Activated T-helper 2 cell treated with anti-CD3 and anti-CD28 coated beads, Interferon-gamma antibody, Interleukin-2, Interleukin-4, amounts not matched to agents 10 μg/mL and 5 μg/mL and 100 μg/mL, durations not matched to agents 14 hours and 24 hours and 36 hours (primary cell): Measurements from ENCODE around the gene PLCH1. TPM values are rescaled to one million over a fixed set of nuclear protein-coding genes. Genes with fewer than 3 reads are reported as not detected.

Experiments
- DNase-seq: peaks from one replicate; pipeline ENCODE4 v3.0.0; 2021; ENCODE audit warnings: low spot score
- H3K27ac Mint-ChIP-seq: one replicate; pipeline ENCODE4 v1.8.0; 2021; ENCODE audit warnings: mixed read lengths
- H3K27me3 Mint-ChIP-seq: one replicate; pipeline ENCODE4 v1.8.0; 2021; ENCODE audit warnings: low read depth, mixed read lengths
- H3K36me3 Mint-ChIP-seq: one replicate; pipeline ENCODE4 v1.8.0; 2021; ENCODE audit warnings: low read depth, mixed read lengths
- H3K4me1 Mint-ChIP-seq: one replicate; pipeline ENCODE4 v1.8.0; 2021; ENCODE audit warnings: low read depth, mixed read lengths
- H3K4me3 Mint-ChIP-seq: one replicate; pipeline ENCODE4 v1.8.0; 2021; ENCODE audit warnings: low read depth, mild to moderate bottlenecking, moderate library complexity, mixed read lengths
- H3K9me3 Mint-ChIP-seq: one replicate; pipeline ENCODE4 v1.8.0; 2021; ENCODE audit warnings: mixed read lengths
- intact Hi-C: fragments of 100-400 bp; cut with micrococcal nuclease; formaldehyde crosslinking; loops from one replicate; pipeline ENCODE4 v1.15.1; 2023
- total RNA-seq: library from RNA; stranded (reverse); gene quantifications from 2 replicates; pipeline ENCODE4 v1.2.3, GENCODE V29; 2022

PLCH1 gene
- total RNA-seq, 1 donor from 2014 or later: 0.09 TPM

- DNase-seq: no peak
- Mint-ChIP-seq H3K36me3 (no peaks in the 10 kb centered on the region), H3K9me3 (no peaks in the 10 kb centered on the region), H3K4me3 (no peak overlapping the region), H3K27me3 (no peaks in the 10 kb centered on the region), H3K4me1 (no peaks in the 10 kb centered on the region), H3K27ac (no peak overlapping the region)
- intact Hi-C loops: no loop called here
Measured at GRCh38 chr3:155760653-155761052, 15.8 kb upstream of the PLCH1 start.

- Mint-ChIP-seq H3K36me3 (no peaks in the 10 kb centered on the region), H3K4me3 (no peak overlapping the region), H3K27me3 (peaks cover 3% of the 10 kb centered on the region), H3K4me1 (no peaks in the 10 kb centered on the region), H3K9me3 (no peaks in the 10 kb centered on the region), H3K27ac (no peak overlapping the region)
- no peak for DNase-seq
- intact Hi-C loops: no loop called here
Measured at GRCh38 chr3:155757577-155757976, 12.7 kb upstream of the PLCH1 start.

GRCh38 chr3:155753038-155753639 lies 8.3 kb upstream of the PLCH1 start:
- H3K36me3 Mint-ChIP-seq: no peaks in the 10 kb centered on the region
- no peak for DNase-seq
- intact Hi-C loops: no loop called here
- H3K27ac Mint-ChIP-seq: no peak overlapping the region
- no peak overlapping the region for H3K4me3 Mint-ChIP-seq
- no peaks in the 10 kb centered on the region for H3K9me3 Mint-ChIP-seq
- H3K4me1 Mint-ChIP-seq: no peaks in the 10 kb centered on the region
- H3K27me3 Mint-ChIP-seq: peaks cover 3% of the 10 kb centered on the region

GRCh38 chr3:155748611-155749365 lies 3.9 kb upstream of the PLCH1 start:
- no peak overlapping the region for H3K4me3 Mint-ChIP-seq
- H3K9me3 Mint-ChIP-seq: no peaks in the 10 kb centered on the region
- no peaks in the 10 kb centered on the region for H3K36me3 Mint-ChIP-seq
- intact Hi-C loops: loop anchor here (10.0 kb wide), 1 partner anchor 116 kb away; no protein-coding TSS in a partner anchor
- no peak for DNase-seq
- peaks cover 40% of the 10 kb centered on the region for H3K27me3 Mint-ChIP-seq
- no peak overlapping the region for H3K27ac Mint-ChIP-seq
- peaks cover 12% of the 10 kb centered on the region for H3K4me1 Mint-ChIP-seq

- no peaks in the 10 kb centered on the region for H3K9me3 Mint-ChIP-seq
- H3K36me3 Mint-ChIP-seq: no peaks in the 10 kb centered on the region
- no peak overlapping the region for H3K27ac Mint-ChIP-seq
- H3K4me3 Mint-ChIP-seq: no peak overlapping the region
- peaks cover 46% of the 10 kb centered on the region for H3K27me3 Mint-ChIP-seq
- DNase-seq: no peak
- peaks cover 15% of the 10 kb centered on the region for H3K4me1 Mint-ChIP-seq
- intact Hi-C loops: loop anchor here (10.0 kb wide), 1 partner anchor 117 kb away; no protein-coding TSS in a partner anchor
Measured at GRCh38 chr3:155747946-155748290, 3.0 kb upstream of the PLCH1 start.

- Mint-ChIP-seq H3K4me1 (peaks cover 17% of the 10 kb centered on the region), H3K27me3 (peaks cover 49% of the 10 kb centered on the region), H3K27ac (no peak overlapping the region), H3K9me3 (no peaks in the 10 kb centered on the region), H3K4me3 (no peak overlapping the region), H3K36me3 (no peaks in the 10 kb centered on the region)
- no peak for DNase-seq
- intact Hi-C loops: loop anchor here (10.0 kb wide), 1 partner anchor 117 kb away; no protein-coding TSS in a partner anchor
Measured at GRCh38 chr3:155747286-155747945, 2.5 kb upstream of the PLCH1 start.

- peaks cover 51% of the 10 kb centered on the region for H3K27me3 Mint-ChIP-seq
- DNase-seq: no peak
- intact Hi-C loops: loop anchor here (10.0 kb wide), 1 partner anchor 118 kb away; no protein-coding TSS in a partner anchor
- H3K4me3 Mint-ChIP-seq: no peak overlapping the region
- H3K9me3 Mint-ChIP-seq: no peaks in the 10 kb centered on the region
- peaks cover 19% of the 10 kb centered on the region for H3K4me1 Mint-ChIP-seq
- no peak overlapping the region for H3K27ac Mint-ChIP-seq
- H3K36me3 Mint-ChIP-seq: no peaks in the 10 kb centered on the region
Measured at GRCh38 chr3:155746703-155747102, 1.8 kb upstream of the PLCH1 start.

GRCh38 chr3:155745795-155746550 lies 1.1 kb upstream of the PLCH1 start:
- Mint-ChIP-seq H3K4me1 (peaks cover 19% of the 10 kb centered on the region), H3K4me3 (peak overlapping the region; percentile 26), H3K27me3 (peaks cover 55% of the 10 kb centered on the region), H3K36me3 (no peaks in the 10 kb centered on the region), H3K9me3 (no peaks in the 10 kb centered on the region), H3K27ac (no peak overlapping the region)
- no peak for DNase-seq
- intact Hi-C loops: loop anchor here (10.0 kb wide), 1 partner anchor 119 kb away; no protein-coding TSS in a partner anchor

GRCh38 chr3:155744010-155744625 lies 753 bp downstream of the PLCH1 start:
- peak overlapping the region; percentile 64 for H3K4me3 Mint-ChIP-seq
- H3K9me3 Mint-ChIP-seq: no peaks in the 10 kb centered on the region
- H3K27ac Mint-ChIP-seq: no peak overlapping the region
- intact Hi-C loops: loop anchor here (10.0 kb wide), 1 partner anchor 121 kb away; no protein-coding TSS in a partner anchor
- H3K27me3 Mint-ChIP-seq: peaks cover 65% of the 10 kb centered on the region
- H3K4me1 Mint-ChIP-seq: peaks cover 19% of the 10 kb centered on the region
- H3K36me3 Mint-ChIP-seq: no peaks in the 10 kb centered on the region
- DNase-seq: peak; percentile 12

GRCh38 chr3:155743606-155744005 lies 1.3 kb downstream of the PLCH1 start:
- Mint-ChIP-seq H3K9me3 (no peaks in the 10 kb centered on the region), H3K36me3 (no peaks in the 10 kb centered on the region), H3K4me3 (peak overlapping the region; percentile 64), H3K27me3 (peaks cover 67% of the 10 kb centered on the region), H3K4me1 (peaks cover 19% of the 10 kb centered on the region), H3K27ac (no peak overlapping the region)
- intact Hi-C loops: loop anchor here (10.0 kb wide), 1 partner anchor 121 kb away; no protein-coding TSS in a partner anchor
- no peak for DNase-seq

- Mint-ChIP-seq H3K9me3 (no peaks in the 10 kb centered on the region), H3K4me1 (peaks cover 21% of the 10 kb centered on the region), H3K27me3 (peaks cover 66% of the 10 kb centered on the region), H3K27ac (no peak overlapping the region), H3K36me3 (no peaks in the 10 kb centered on the region), H3K4me3 (no peak overlapping the region)
- intact Hi-C loops: loop anchor here (10.0 kb wide), 1 partner anchor 122 kb away; no protein-coding TSS in a partner anchor
- no peak for DNase-seq
Measured at GRCh38 chr3:155742349-155742965, 2.4 kb downstream of the PLCH1 start.
